Hematopoietic multipotent progenitor cell treated with erythropoietin and hydrocortisone succinate and interleukin-3 and kit ligand, for 17 days (in vitro differentiated cells): Measurements from ENCODE around the gene CYFIP1.

ENCODE experiments used
- DNase-seq: peaks from one replicate; pipeline ENCODE4 v3.0.0-alpha.2; 2015; ENCODE audit warnings: low spot score

Gene CYFIP1

DNA sequence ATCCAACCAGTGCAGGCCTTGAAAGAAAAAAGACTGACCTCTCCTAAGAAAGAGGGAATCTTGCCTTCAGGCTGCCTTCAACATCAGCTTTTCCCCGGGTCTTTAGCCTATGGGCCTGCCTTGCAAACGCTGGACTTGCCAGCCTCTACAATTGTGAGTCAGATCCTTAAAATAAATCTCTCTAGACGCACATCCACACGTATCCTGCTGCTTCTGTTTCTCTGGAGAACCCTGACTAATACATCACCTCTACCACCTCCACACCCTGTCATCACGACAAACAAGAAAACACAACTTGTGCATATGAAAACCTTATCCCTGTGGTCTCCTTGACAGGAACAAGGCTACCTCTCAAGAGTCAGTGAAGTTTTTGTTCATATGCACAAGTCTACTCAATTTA, 11.8 kb downstream of the CYFIP1 start:
- no peak for DNase-seq

DNA sequence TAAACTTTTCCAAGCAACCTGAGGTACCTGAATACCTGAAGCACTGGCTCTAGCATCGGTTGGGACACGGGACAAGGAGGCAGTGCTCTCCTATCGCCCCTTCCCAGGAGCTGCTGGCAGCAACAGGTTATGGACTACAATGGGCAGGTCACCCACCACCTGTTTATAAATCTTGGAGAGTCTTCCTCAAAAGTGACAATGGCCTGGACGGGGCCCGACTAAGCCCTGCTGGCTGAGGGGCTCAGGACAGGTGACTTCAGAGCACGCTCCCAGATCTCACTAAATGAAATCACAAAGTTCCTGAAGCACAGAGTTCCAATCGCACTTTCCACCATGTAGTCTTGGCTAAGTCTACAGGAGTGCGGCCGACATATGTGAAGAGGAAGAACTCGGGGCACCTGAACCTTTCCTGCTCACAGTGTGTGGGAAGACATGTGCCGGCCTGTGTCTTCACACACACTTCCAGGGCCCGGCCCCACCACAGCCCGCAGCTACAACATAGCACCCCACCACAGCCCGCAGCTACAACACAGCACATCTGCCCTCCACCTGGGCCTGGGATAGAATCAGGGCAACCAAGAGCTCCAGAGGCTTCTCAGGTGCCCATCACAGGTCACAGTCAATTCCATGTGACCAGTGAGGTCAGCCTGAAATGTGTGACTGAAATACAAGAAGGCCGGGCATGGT, 12.9 kb downstream of the CYFIP1 start:
- DNase-seq = no peak

DNA sequence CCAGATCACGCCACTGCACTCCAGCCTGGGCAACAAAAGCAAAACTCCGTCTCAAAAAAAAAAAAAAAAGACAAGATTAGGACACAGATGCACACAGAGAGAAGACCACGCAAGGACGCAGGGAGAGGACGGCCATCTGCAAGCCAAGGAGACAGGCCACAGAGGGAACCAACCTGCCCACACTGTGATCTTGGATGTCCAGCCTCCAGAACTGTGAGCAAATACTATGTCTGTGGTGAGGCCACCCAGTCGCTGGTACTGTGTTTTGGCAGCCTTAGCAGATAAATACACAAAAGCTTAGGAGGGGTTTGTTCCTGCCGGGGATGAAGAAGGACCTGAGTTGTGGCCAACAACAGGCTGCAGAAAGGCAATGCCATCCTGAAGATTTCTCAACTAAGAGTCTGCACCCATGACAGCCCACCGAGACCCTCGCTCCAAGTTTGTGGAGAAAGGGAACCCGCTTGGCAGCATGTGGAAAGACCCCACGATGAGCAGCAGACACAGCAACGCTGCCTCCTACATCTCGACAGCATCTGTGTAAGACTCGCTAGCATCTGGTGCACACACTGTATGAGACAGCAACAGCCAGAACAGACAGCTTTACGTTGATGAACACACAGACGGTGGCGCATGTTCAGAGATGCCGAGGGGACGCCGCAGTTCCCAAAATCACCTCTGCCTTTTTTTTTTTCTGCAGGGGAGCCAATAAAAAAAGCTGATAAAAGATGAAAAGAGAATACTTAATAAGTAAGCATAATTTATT, 13.7 kb downstream of the CYFIP1 start:
- no peak for DNase-seq

DNA sequence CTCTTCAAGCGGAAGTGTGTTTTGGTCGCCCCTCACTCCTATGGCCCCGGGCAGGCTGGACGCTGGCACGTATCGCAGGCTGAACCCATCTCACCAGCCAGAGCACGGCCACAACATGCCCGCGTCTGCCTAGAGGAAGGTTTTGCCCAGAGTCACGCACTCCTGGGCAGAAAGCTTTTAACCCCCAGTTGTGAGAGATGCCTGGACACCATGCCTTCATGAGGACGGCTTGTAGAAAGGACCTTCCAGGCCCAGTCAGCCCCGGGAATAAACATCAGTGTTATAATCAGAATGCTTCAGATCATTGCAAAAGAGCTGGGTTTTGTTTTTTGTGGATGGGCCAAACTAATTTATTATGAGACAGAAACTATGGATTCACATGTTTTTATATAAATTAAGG, 16.5 kb downstream of the CYFIP1 start:
- DNase-seq = no peak

DNA sequence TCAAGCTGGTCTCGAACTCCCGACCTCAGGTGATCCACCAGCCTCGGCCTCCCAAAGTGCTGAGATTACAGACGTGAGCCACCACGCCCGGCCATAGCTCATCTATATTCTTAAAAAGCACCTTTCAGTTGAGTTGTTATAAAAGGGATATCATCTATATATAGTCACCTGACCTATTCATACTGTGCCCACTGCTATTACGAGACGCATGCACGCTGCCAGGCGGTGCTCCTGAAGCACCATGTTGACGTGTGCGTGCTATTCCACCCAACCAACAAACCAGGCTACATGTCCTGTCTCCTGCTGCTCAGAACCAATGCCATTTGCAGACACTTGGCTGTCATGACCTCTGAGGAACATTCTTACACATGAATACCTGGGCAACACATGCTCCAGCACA, 17.6 kb downstream of the CYFIP1 start:
- no peak for DNase-seq

DNA sequence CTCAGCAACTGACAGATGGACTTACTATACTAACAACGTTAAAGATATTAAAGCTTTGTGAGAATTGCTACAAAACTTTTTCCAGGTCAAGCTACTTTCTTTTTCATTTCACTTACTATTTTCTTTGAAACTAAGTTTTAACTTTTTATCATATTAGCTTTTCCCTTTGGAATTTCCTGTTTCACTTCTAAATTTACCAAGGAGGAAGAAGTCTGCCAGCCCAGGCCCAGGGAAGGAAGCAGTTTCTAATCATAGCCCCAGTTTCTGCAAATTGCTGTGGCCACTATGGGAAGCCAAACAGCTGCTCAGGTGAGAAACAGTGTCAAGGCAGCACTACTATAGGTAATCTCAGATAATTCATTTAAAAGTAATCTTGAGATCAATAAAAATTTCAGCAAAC, 18.4 kb downstream of the CYFIP1 start:
- no peak for DNase-seq

DNA sequence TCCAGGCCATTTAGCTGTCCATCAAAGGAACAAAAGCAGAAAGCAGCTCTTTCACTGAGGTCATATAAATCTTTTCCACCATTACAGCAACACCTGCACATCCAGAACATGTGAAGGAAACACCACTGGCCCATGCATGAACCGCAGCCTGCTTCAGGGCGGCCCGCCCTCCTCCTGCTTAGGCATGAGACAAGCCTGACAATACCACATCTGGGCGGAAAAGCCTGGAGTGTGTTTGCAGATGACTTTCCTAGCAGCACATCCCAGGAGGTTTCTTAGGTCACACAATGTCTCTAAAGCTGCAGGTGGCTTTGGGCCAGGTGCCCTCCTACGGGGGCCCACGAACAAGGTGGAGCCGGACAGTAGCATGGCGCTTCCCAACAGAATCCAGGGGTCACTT, 19.6 kb downstream of the CYFIP1 start:
- DNase-seq = no peak

DNA sequence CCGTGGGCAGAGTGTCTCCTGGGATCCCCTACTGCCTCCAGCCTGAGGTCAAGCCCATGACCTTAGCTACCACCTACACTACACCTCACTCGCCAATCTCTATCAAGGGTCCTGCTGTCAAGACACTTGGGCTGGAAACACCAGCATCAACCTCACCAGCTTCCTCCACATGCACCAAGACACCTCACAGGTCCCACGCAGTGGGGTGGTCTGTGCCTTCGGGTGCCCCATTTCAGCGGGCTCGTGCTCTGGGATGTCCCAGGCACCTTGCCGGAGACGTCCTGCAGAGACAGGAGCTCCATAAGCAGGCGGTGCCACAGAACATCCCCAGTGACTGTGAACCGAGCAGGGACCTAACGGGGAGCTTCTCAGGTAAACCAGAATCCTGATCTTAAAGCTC, 20.0 kb downstream of the CYFIP1 start:
- no peak for DNase-seq

DNA sequence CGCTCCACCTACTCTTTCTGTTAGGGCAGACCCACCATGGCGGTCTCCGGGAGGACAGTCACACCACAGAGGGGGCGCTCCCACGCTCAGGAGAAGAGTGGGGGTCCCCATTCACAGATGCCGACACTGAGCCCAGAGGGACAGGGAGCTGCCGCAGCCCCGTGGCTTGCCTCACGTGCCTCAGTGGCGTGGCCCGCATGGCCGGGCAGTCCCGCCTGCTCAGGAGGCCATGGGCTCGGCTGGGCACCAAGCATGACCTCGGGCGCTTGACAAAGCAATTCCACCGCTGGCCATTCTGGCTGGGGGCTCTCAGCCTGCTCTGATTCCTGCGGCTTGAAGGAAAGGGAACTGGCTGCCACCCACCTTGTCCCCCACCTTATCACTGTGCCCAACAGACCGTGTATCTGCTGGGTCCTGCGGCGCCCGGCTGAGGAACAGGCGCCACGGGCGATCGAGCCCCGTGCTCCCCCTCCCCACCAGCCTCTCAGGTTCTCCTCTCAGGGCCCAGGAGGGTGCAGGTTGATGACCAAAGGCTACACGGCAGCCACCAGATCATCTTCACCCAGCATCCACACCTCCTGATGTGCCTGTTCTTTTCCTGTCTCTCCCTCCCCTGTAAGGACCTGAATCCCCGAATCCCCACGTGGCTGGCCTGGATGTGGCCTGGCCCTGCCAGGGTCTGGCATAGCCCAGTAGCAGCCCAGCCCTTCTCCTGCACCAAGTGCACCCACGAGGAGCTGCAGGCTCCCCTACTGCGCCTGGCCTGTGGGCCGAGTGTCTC, 20.7 kb downstream of the CYFIP1 start:
- DNase-seq = no peak

DNA sequence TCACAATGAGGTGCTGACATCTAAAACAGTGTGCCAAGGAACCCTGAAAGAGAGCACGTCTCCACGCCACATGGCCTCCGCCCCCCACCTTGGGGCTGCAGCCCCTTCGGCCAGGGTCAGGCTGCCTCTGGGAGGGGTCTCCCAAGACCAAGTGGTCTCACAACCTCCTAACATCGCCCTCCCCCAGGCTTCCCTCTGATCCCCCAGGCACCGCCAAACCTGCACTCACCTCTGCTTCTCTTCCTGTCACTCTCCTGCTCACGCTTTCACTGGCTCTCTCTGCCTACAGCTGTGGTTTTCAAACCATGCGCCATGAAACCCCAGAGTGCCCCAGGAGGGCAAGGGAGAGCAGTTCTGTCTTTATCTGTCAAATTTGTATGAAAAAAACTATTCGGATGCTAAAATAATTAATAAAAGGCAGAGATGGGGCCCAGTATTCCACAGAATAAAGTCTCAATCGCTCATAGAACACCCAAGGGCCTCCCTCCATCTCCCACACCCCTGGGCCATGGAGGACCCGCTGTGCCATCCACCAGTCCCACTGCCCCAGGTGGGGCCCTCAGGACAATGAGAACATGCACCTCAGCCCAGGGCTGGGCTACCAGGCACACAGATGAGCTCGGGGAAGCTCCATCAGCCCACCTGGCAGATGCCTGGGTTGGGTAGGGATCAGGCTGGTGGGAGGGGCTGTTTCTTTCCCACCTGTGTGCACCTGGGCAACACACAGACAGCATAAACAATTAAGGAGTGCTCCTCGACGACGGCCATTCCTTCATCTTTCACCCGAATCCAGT, 21.5 kb downstream of the CYFIP1 start:
- no peak for DNase-seq

DNA sequence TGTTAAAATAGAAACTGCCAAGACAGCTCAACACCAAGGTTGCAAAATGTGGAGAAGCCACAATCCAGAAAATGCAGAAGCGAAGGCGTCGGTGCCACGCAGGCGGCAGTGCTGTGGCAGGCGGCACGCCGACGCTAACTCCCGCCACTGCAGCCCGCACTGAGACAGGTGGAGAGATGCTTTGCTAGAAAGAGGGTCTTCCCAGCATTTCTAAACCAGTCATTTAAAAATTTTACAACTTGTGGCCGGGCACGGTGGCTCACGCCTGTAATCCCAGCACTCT, 23.2 kb downstream of the CYFIP1 start:
- no peak for DNase-seq

DNA sequence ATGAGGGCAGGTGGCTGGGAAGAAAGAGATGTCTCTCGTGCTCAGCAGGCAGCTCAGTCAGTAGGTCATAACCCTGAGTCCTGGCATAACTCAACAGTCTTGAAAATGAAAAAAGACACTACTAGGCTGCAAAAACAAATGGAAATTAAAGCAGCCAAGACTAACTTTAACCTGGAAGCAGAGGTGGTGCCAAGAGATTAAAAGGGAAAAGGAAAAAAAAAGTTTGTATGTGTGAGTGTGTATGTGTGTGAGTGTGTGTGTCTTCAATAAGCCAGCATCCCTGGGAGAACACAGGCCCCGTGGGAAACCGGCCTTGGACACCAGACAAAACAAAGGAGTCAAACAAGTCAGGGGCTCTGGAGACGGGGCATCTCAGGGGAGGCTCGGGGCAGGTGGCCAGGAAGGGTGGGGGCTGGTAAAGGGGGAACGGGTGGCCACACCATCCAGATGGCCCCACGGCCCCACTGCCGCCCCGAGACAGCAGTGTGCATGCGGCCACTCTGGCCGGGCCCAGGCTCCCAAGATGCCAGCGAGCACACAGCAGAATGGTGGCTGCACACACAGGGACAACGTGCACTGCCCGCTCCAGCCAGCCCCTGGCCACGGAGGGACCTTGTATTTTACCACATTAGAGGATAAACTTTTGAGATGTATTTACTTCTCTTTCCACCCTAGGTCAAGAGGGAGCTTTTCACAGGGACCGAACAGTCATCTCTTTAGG, 23.8 kb downstream of the CYFIP1 start:
- no peak for DNase-seq

DNA sequence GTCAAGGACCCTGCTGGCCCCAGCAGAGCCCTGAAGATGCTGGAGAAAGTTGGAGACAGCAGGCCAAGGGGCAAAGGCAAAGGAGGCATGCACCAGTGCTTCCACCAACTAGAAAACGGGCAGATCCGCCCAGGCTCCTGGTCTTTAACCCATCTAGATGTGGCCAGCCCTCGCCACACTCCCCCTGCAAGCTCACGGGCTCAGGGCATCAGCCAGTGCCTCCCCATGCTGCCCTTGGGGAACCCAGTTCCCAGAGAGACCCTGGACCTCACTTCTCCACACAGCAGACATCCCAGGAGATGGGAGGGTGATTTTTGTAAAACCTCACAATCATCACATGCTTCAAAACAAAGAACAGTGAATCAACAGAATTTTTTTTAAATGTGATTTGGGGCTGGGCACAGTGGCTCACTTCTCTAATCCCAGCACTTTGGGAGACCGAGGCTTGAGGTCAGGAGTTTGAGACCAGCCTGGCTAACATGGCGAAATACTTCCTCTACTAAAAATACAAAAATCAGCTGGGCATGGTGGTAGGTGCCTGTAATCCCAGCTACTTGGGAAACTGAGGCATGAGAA, 24.5 kb downstream of the CYFIP1 start:
- no peak for DNase-seq

DNA sequence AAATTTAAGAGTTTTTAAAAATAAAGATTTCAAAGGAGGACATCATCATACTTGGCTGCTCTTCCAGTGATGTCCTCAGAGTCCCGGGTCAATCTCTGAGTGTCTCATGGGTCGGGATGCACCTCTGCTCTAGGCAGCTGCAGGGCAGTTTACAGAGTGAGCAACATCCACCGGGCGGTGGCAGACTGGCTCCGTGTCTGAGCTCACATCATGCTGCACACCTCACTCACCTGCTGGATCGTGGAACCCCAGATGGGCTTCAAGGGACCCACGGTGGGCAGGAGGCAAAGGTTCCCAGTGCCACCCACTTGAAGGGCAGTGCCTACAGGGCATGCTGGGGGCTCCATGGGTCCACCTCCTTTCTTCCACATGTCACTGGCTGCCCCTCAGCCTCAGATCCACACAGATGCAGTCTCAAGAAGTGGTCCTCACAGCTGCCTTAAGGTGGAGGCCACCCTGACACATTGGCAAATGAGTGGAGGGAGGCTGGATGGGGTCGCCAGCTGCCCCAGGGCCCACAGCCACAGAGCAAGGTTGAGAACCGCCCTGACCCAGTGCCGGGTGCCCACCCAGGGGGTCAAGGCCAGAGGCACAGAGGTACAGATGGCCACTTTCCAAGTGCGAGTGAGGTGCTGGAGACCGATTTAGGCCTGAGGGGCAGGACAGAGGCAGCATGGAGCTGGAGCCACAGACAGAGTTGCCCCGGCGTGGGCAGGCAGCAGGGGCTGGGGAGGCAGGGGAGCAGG, 25.2 kb downstream of the CYFIP1 start:
- no peak for DNase-seq

DNA sequence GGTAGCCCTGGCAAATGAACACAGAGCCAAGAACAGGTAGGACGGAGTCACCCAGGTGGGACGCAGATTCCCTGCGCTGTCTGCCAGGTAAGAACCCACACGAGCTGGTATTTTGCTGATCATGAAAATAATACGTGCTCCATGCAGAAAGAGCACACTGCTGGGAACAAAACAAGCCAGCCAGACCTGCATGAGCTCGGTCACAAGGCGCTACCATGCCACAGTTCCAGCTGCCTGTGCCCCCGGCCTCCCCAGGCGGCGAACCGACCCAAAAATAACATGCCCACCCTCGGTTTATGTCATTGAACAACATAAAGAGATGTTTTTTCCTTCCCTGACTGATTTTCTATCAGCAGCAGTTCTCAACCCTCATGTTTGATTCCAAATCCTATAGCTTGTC, 25.8 kb downstream of the CYFIP1 start:
- no peak for DNase-seq

DNA sequence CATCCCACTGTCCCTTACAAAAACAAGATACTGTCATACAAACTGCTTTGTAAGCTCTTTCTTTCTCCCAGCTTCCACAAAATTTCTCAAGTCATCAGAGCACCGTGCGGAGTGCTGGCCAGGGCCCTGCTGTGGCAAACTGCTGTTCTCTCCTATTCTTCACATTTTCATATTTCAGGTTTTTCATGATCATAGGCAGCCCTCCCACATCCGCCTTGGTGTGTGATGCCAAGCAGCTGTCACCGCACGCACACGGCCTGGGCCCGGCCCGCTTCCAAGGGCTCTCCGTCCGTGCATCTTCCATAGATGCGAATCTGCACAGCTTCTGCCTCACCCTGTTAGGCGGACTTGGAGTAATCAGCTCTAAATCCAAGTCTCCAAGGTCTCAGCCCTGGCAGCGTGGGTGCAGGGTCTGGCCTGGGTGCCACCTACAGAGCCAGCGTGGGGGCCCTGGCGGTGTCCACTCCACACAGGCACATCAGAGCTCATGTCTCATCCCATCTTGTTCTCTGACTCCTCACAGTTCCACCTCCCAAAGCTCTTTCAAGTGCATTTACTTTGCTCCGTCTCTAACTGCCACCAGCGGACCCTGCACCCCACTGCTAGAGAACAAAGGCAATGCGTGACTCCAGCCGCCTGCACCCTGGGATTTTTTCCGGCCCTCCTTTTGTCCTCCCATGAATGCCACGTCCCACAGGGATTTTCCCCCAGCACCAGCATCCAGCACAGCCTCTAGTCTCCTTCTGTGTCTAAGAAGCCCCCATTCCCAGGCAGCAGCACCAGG, 27.2 kb downstream of the CYFIP1 start:
- no peak for DNase-seq

DNA sequence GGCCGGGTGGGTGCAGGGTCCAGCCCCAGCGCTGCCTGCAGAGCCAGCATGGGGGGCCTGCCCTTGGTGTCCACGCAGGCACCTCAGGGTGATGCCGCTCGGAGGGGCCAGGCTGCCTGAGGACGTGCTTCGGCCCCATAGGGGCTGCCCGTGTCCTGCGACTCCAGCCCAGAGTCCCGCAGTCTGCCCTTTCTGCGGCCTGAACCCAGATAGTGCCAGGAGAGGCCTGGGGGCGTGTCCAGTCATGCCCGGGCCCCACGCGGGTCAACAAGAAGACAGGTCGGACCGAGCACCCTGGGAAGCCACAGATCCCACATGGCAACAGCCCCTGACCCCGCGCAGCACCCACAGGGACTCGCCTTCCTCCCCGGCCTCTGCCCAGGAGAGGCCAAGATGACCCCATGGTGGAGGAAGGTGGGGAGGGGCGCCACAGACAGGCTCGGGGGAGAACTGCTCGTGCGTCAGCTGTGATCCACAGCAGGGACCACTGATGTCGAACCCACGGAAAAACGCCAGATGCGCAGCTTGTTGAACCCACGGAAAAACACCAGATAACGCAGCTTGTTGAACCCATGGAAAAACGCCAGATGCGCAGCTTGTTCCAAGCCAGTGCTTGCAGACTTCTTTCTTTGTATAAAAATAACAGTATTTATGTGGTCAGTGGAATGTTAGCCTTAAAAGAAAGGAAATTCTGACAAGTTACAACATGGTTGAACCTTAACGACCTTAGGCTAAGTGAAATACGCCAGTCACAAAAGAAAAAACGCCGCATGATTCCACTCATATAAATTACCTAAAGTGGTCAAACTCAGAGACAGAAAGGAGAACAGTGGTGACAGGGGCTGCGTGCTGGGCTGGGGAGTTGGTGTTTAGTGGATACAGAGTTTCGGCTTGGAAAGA, 28.5 kb downstream of the CYFIP1 start:
- no peak for DNase-seq

DNA sequence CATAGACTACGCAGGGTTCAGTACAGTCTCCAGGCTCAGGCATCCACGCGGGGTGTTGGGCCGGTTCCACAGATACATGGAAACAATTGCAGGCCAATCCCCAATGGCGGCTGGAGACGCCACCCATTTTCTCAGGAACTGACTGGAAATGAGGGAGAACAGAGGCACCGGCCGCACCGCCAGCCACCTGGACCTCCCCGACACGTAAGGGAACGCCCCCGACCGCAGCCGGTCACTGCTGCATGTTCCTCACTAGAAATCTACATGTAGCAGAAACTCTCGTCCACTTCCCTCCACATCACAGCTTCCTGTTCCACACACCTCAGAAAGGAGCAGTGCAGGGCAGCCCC, 29.2 kb downstream of the CYFIP1 start:
- DNase-seq = no peak
